Mesenchymal stem cell (in vitro differentiated cells and primary cell): ENCODE results near the gene NTN1.

Experiments used
- DNase-seq: peaks from one replicate; pipeline ENCODE4 v3.0.0-alpha.2; 2013
- H2AFZ ChIP-seq: one replicate; pipeline ENCODE4 v1.6.1; 2013; ENCODE audit warnings: low read depth, mild to moderate bottlenecking, control low read depth, inconsistent platforms, low read length, moderate library complexity
- H2AK5ac ChIP-seq: 2 replicates; pipeline ENCODE4 v1.6.1; 2013; ENCODE audit warnings: low read length, moderate library complexity, mild to moderate bottlenecking, inconsistent platforms; ENCODE audit not compliant: severe bottlenecking
- H2BK120ac ChIP-seq: one replicate; pipeline ENCODE4 v1.6.1; 2013; ENCODE audit warnings: low read depth, mild to moderate bottlenecking, inconsistent platforms, low read length, moderate library complexity
- H2BK12ac ChIP-seq, 2 experiments: one replicate each; pipeline ENCODE4 v1.6.1; 2013; ENCODE audit warnings: inconsistent platforms in 2 of 2, low read length in 2 of 2, mild to moderate bottlenecking in 2 of 2, moderate library complexity in 2 of 2, control low read depth in 1 of 2
- H2BK15ac ChIP-seq: one replicate; pipeline ENCODE4 v1.6.1; 2013; ENCODE audit warnings: mild to moderate bottlenecking, low read depth, inconsistent platforms; ENCODE audit not compliant: poor library complexity, severe bottlenecking
- H2BK5ac ChIP-seq: 2 replicates; pipeline ENCODE4 v1.6.1; 2013; ENCODE audit warnings: low read depth, mild to moderate bottlenecking, low read length, control low read depth, inconsistent platforms; ENCODE audit not compliant: poor library complexity, severe bottlenecking
- H3K14ac ChIP-seq, 2 experiments: one replicate each; pipeline ENCODE4 v1.6.1; 2013; ENCODE audit warnings: inconsistent platforms in 2 of 2, low read length in 2 of 2, control low read depth in 1 of 2, mild to moderate bottlenecking in 1 of 2, moderate library complexity in 1 of 2
- H3K18ac ChIP-seq, 2 experiments: one replicate each; pipeline ENCODE4 v1.6.1; 2013; ENCODE audit warnings: inconsistent platforms in 2 of 2, low read length in 2 of 2, control low read depth in 1 of 2, low read depth in 1 of 2, mild to moderate bottlenecking in 1 of 2
- H3K23ac ChIP-seq, 2 experiments: one replicate each; pipeline ENCODE4 v1.6.1; 2013; ENCODE audit warnings: inconsistent platforms in 2 of 2, low read length in 2 of 2, mild to moderate bottlenecking in 2 of 2, moderate library complexity in 2 of 2, control low read depth in 1 of 2
- H3K27ac ChIP-seq: 2 replicates; pipeline ENCODE4 v1.5.1; 2013; ENCODE audit warnings: mild to moderate bottlenecking, moderate library complexity, low read length, control low read depth, inconsistent platforms; ENCODE audit not compliant: poor library complexity, severe bottlenecking
- H3K27me3 ChIP-seq, 2 experiments: 2 replicates each; pipeline versions ENCODE4 v1.6.1 to v1.7.0; 2013; ENCODE audit warnings: low read length in 2 of 2, mild to moderate bottlenecking in 2 of 2, moderate library complexity in 2 of 2, control low read depth in 1 of 2, inconsistent platforms in 1 of 2; ENCODE audit not compliant: control insufficient read depth in 1 of 2, insufficient read depth in 1 of 2
- H3K36me3 ChIP-seq, 2 experiments: 2 replicates each; pipeline versions ENCODE4 v1.6.1 to v1.7.0; 2013; ENCODE audit warnings: low read length in 2 of 2, control low read depth in 1 of 2, inconsistent platforms in 1 of 2, low read depth in 1 of 2, mild to moderate bottlenecking in 1 of 2; ENCODE audit not compliant: insufficient read depth in 2 of 2, control insufficient read depth in 1 of 2
- H3K4ac ChIP-seq, 2 experiments: one replicate each; pipeline ENCODE4 v1.6.1; 2013; ENCODE audit warnings: inconsistent platforms in 2 of 2, low read length in 2 of 2, mild to moderate bottlenecking in 2 of 2, moderate library complexity in 2 of 2, control low read depth in 1 of 2, low read depth in 1 of 2
- H3K4me1 ChIP-seq: 2 replicates; pipeline ENCODE4 v1.6.1; 2013; ENCODE audit warnings: low read depth, low read length, control low read depth; ENCODE audit not compliant: control insufficient read depth, insufficient read depth
- H3K4me2 ChIP-seq: 2 replicates; pipeline ENCODE4 v1.6.1; 2013; ENCODE audit warnings: low read length, mild to moderate bottlenecking, inconsistent platforms; ENCODE audit not compliant: poor library complexity, severe bottlenecking
- H3K4me3 ChIP-seq, 2 experiments: 2 replicates each; pipeline versions ENCODE4 v1.5.1 to v1.7.0; 2013; ENCODE audit warnings: low read length in 2 of 2, mild to moderate bottlenecking in 2 of 2, control low read depth in 1 of 2, low read depth in 1 of 2; ENCODE audit not compliant: insufficient read depth in 1 of 2
- H3K79me1 ChIP-seq: replicated peaks from 2 replicates; pipeline ENCODE4 v1.6.1; 2013; ENCODE audit warnings: mild to moderate bottlenecking, control low read depth, low read length, inconsistent platforms; ENCODE audit not compliant: poor library complexity, severe bottlenecking
- H3K9ac ChIP-seq: 2 replicates; pipeline ENCODE4 v1.7.0; 2013; ENCODE audit warnings: mild to moderate bottlenecking, low read length, moderate library complexity
- H3K9me3 ChIP-seq: 2 replicates; pipeline ENCODE4 v1.7.0; 2013; ENCODE audit warnings: mild to moderate bottlenecking, low read length; ENCODE audit not compliant: control insufficient read depth
- H4K8ac ChIP-seq: one replicate; pipeline ENCODE4 v1.6.1; 2013; ENCODE audit warnings: inconsistent platforms, mild to moderate bottlenecking, low read length, moderate library complexity
- H4K91ac ChIP-seq: one replicate; pipeline ENCODE4 v1.6.1; 2013; ENCODE audit warnings: mild to moderate bottlenecking, low read length, inconsistent platforms
- WGBS: methylation state at CpG from one replicate; pipeline ENCODE4 v1.1.7; 2013; ENCODE audit warnings: mixed read lengths; 5-methylcytosine and 5-hydroxymethylcytosine counted together

NTN1 gene

GRCh38 chr17:9146064-9146463 lies 124.8 kb downstream of the NTN1 start:
- Histone ChIP-seq H3K23ac (no peak overlapping the region), H3K9me3 (no peaks in the 10 kb centered on the region), H3K4ac (no peak overlapping the region), H4K8ac (no peak overlapping the region), H2BK12ac (no peak overlapping the region), H3K79me1 (no peaks in the 10 kb centered on the region), H3K4me2 (no peak overlapping the region), H3K27me3 (peaks cover 27 to 38% of the 10 kb centered on the region in 2 experiments), H3K9ac (no peak overlapping the region), H3K4me1 (no peaks in the 10 kb centered on the region), H2BK15ac (no peak overlapping the region), H2AK5ac (no peak overlapping the region), H3K18ac (no peak overlapping the region), H3K27ac (no peak overlapping the region), H3K14ac (no peak overlapping the region), H2BK120ac (no peak overlapping the region), H3K4me3 (no peak overlapping the region), H3K36me3 (no peaks in the 10 kb centered on the region), H2BK5ac (no peak overlapping the region), H2AFZ (no peak overlapping the region), H4K91ac (no peak overlapping the region)
- WGBS, result 76% methylated on average over 4 of the region's 4 CpGs
- no peak for DNase-seq

- Histone ChIP-seq H2BK120ac (no peak overlapping the region), H2AK5ac (no peak overlapping the region), H3K9me3 (no peaks in the 10 kb centered on the region), H3K36me3 (no peaks in the 10 kb centered on the region), H3K4me2 (no peak overlapping the region), H3K4me1 (no peaks in the 10 kb centered on the region), H2BK15ac (no peak overlapping the region), H4K8ac (no peak overlapping the region), H3K14ac (no peak overlapping the region), H2BK5ac (no peak overlapping the region), H3K9ac (no peak overlapping the region), H3K27me3 (peaks cover 27 to 42% of the 10 kb centered on the region in 2 experiments), H3K4me3 (no peak overlapping the region), H4K91ac (no peak overlapping the region), H3K18ac (no peak overlapping the region), H2BK12ac (no peak overlapping the region), H3K27ac (no peak overlapping the region), H2AFZ (no peak overlapping the region), H3K23ac (no peak overlapping the region), H3K79me1 (no peaks in the 10 kb centered on the region), H3K4ac (no peak overlapping the region)
- 76% methylated on average over 6 of the region's 6 CpGs for WGBS
- no peak for DNase-seq
Observed at GRCh38 chr17:9148905-9149525, 127.7 kb downstream of the NTN1 start.

GRCh38 chr17:9150446-9151090 lies 129.3 kb downstream of the NTN1 start:
- Histone ChIP-seq H2BK15ac (no peak overlapping the region), H3K4me3 (no peak overlapping the region), H3K18ac (no peak overlapping the region), H3K14ac (no peak overlapping the region), H3K27ac (no peak overlapping the region), H3K4me2 (no peak overlapping the region), H2AK5ac (no peak overlapping the region), H3K27me3 (peaks cover 27 to 45% of the 10 kb centered on the region in 2 experiments), H2AFZ (no peak overlapping the region), H2BK12ac (no peak overlapping the region), H3K36me3 (no peaks in the 10 kb centered on the region), H3K9me3 (no peaks in the 10 kb centered on the region), H4K91ac (no peak overlapping the region), H3K9ac (no peak overlapping the region), H4K8ac (no peak overlapping the region), H2BK120ac (no peak overlapping the region), H2BK5ac (no peak overlapping the region), H3K23ac (no peak overlapping the region), H3K79me1 (no peaks in the 10 kb centered on the region), H3K4me1 (no peaks in the 10 kb centered on the region), H3K4ac (no peak overlapping the region)
- no peak for DNase-seq
- 68% methylated on average over 25 of the region's 25 CpGs for WGBS

- no peaks in the 10 kb centered on the region for H3K4me1 ChIP-seq
- H3K9me3 ChIP-seq, result no peaks in the 10 kb centered on the region
- no peak for DNase-seq
- no peak overlapping the region for H2BK15ac ChIP-seq
- H3K4me2 ChIP-seq, result no peak overlapping the region
- H3K27ac ChIP-seq, result no peak overlapping the region
- no peak overlapping the region for H3K14ac ChIP-seq
- H3K18ac ChIP-seq, result no peak overlapping the region
- H3K4me3 ChIP-seq, result no peak overlapping the region
- H3K4ac ChIP-seq, result no peak overlapping the region
- H2BK5ac ChIP-seq, result no peak overlapping the region
- H4K8ac ChIP-seq, result no peak overlapping the region
- no peak overlapping the region for H2BK120ac ChIP-seq
- no peaks in the 10 kb centered on the region for H3K36me3 ChIP-seq
- no peak overlapping the region for H3K9ac ChIP-seq
- no peaks in the 10 kb centered on the region for H3K79me1 ChIP-seq
- no peak overlapping the region for H3K23ac ChIP-seq
- no peak overlapping the region for H2AK5ac ChIP-seq
- H3K27me3 ChIP-seq, result peaks cover 27 to 42% of the 10 kb centered on the region in 2 experiments
- 26% methylated on average over 3 of the region's 6 CpGs for WGBS
- H2AFZ ChIP-seq, result no peak overlapping the region
- H2BK12ac ChIP-seq, result no peak overlapping the region
- H4K91ac ChIP-seq, result no peak overlapping the region
Observed at GRCh38 chr17:9151091-9151490, 129.8 kb downstream of the NTN1 start.
